ENCODE results near the gene C1QTNF2.

Gene C1QTNF2

DNA sequence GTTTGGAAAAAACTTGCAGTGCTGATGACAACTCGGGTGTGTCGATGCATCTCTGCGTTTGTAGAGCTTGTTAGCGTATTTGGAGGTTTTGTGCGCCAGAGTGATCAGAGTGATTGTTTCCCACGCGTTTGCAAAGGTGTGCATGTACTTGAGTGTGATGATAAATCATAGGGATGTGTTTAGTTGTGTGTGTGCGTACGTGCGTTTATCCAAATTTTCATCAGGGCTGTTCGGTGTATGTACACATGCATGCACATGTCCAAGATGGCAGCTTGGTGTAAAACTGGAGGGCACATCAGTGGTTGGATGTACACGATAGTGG is 248 bp upstream of the C1QTNF2 start:
- TF ChIP-seq EZH2 (optimal IDR thresholded peaks at IDR 0.05; ENCODE audit: low read depth, low read length) (no peak), EZH2phosphoT487 (IDR thresholded peaks at IDR 0.05; ENCODE audit: low read length) (no peak)
- TF ChIP-seq, protein P1, sequence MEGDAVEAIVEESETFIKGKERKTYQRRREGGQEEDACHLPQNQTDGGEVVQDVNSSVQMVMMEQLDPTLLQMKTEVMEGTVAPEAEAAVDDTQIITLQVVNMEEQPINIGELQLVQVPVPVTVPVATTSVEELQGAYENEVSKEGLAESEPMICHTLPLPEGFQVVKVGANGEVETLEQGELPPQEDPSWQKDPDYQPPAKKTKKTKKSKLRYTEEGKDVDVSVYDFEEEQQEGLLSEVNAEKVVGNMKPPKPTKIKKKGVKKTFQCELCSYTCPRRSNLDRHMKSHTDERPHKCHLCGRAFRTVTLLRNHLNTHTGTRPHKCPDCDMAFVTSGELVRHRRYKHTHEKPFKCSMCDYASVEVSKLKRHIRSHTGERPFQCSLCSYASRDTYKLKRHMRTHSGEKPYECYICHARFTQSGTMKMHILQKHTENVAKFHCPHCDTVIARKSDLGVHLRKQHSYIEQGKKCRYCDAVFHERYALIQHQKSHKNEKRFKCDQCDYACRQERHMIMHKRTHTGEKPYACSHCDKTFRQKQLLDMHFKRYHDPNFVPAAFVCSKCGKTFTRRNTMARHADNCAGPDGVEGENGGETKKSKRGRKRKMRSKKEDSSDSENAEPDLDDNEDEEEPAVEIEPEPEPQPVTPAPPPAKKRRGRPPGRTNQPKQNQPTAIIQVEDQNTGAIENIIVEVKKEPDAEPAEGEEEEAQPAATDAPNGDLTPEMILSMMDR (IDR thresholded peaks at IDR 0.05; ENCODE audit: low read length): no peak
- H3K27me3 ChIP-seq (replicated peaks; ENCODE audit: insufficient read depth, low read length): no peaks in the 10 kb centered on the region
- H3K79me2 ChIP-seq (ENCODE audit: low read length): no peaks in the 10 kb centered on the region
- no peaks in the 10 kb centered on the region for H3K4me1 ChIP-seq (ENCODE audit: low read length)
- no peak for DNase-seq
- peak overlapping the region; percentile 49 for H3K4me2 ChIP-seq (ENCODE audit: low read depth, low read length)
- H3F3A ChIP-seq (ENCODE audit: insufficient read depth, low read length): no peaks in the 10 kb centered on the region
- no peaks in the 10 kb centered on the region for H3K9me3 ChIP-seq (replicated peaks; ENCODE audit: insufficient read depth, low read length)
- peak overlapping the region; percentile 70 for H2AFZ ChIP-seq (ENCODE audit: low read length)
- no peak overlapping the region for H3K9ac ChIP-seq (ENCODE audit: low read length)
- H3K36me3 ChIP-seq (replicated peaks; ENCODE audit: insufficient read depth, low read length): no peaks in the 10 kb centered on the region
- H3K27ac ChIP-seq (ENCODE audit: low read length): no peak overlapping the region
- H4K20me1 ChIP-seq (ENCODE audit: insufficient read depth, low read length): no peaks in the 10 kb centered on the region
- H3K4me3 ChIP-seq (ENCODE audit: low read length): peak overlapping the region; percentile 51; the same call in 1 of the 2 replicates
- no peaks in the 10 kb centered on the region for H3K9me2 ChIP-seq (replicated peaks; ENCODE audit: insufficient read depth, low read length)

DNA sequence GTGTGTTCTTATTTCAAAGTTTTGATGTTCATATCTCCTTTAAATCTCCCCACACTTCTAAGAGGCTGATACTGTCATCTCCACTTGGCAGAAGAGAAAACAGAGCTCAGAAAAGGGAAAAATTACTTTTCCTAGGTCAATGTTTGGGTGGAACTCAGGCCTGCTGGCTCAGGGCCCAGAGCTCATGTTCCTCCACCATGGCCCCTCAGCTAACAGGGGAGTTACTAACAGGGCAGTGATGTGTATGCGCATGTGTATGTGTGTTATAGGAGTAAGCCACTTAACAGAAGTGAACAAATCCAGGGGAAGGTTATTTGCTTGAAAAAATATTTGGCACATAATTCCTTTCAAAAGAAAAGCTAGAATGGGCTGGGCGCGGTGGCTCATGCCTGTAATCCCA is 2.5 kb downstream of the C1QTNF2 start:
- Histone ChIP-seq H3K36me3 (replicated peaks; ENCODE audit: insufficient read depth, low read length) (no peaks in the 10 kb centered on the region), H3K4me3 (ENCODE audit: low read length) (no peak overlapping the region), H3K9me3 (replicated peaks; ENCODE audit: insufficient read depth, low read length) (no peaks in the 10 kb centered on the region), H3K79me2 (ENCODE audit: low read length) (no peaks in the 10 kb centered on the region), H3K27me3 (replicated peaks; ENCODE audit: insufficient read depth, low read length) (no peaks in the 10 kb centered on the region), H3K4me1 (ENCODE audit: low read length) (no peaks in the 10 kb centered on the region), H3F3A (ENCODE audit: insufficient read depth, low read length) (no peaks in the 10 kb centered on the region), H3K9me2 (replicated peaks; ENCODE audit: insufficient read depth, low read length) (no peaks in the 10 kb centered on the region), H2AFZ (ENCODE audit: low read length) (no peak overlapping the region), H3K9ac (ENCODE audit: low read length) (no peak overlapping the region), H4K20me1 (ENCODE audit: insufficient read depth, low read length) (no peaks in the 10 kb centered on the region), H3K27ac (ENCODE audit: low read length) (no peak overlapping the region), H3K4me2 (ENCODE audit: low read depth, low read length) (no peak overlapping the region)
- TF ChIP-seq EZH2phosphoT487 (IDR thresholded peaks at IDR 0.05; ENCODE audit: low read length): no peak
- DNase-seq: no peak

DNA sequence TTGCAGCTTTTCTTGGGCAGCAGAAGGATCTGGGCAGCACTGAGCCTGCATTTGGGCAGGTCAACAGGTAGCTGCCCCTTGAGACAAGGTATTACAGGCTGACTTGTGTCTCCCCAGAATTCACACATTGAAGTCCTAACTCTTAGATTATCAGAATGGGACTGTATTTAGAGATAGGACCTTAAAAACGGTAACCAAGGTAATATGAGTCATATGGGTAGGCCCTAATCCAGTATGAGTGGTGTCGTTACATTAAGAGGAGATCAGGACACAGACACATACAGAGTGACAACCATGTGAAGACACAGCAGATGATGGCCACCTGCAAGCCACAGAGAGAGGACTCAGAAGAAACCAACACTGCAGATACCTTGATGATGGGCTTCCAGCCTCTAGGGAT is 3.2 kb downstream of the C1QTNF2 start:
- Histone ChIP-seq H4K20me1 (ENCODE audit: insufficient read depth, low read length) (no peaks in the 10 kb centered on the region), H3K27ac (ENCODE audit: low read length) (no peak overlapping the region), H3K4me3 (ENCODE audit: low read length) (no peak overlapping the region), H3K79me2 (ENCODE audit: low read length) (no peaks in the 10 kb centered on the region), H3K27me3 (replicated peaks; ENCODE audit: insufficient read depth, low read length) (no peaks in the 10 kb centered on the region), H3K36me3 (replicated peaks; ENCODE audit: insufficient read depth, low read length) (no peaks in the 10 kb centered on the region), H3K9me3 (replicated peaks; ENCODE audit: insufficient read depth, low read length) (no peaks in the 10 kb centered on the region), H3F3A (ENCODE audit: insufficient read depth, low read length) (no peaks in the 10 kb centered on the region), H3K9me2 (replicated peaks; ENCODE audit: insufficient read depth, low read length) (no peaks in the 10 kb centered on the region), H3K4me2 (ENCODE audit: low read depth, low read length) (no peak overlapping the region), H3K9ac (ENCODE audit: low read length) (no peak overlapping the region), H3K4me1 (ENCODE audit: low read length) (no peaks in the 10 kb centered on the region), H2AFZ (ENCODE audit: low read length) (no peak overlapping the region)
- TF ChIP-seq EZH2phosphoT487 (IDR thresholded peaks at IDR 0.05; ENCODE audit: low read length) (no peak), EZH2 (optimal IDR thresholded peaks at IDR 0.05; ENCODE audit: low read depth, low read length) (no peak)
- TF ChIP-seq, protein P1 (IDR thresholded peaks at IDR 0.05; ENCODE audit: low read length): no peak
- no peak for DNase-seq

DNA sequence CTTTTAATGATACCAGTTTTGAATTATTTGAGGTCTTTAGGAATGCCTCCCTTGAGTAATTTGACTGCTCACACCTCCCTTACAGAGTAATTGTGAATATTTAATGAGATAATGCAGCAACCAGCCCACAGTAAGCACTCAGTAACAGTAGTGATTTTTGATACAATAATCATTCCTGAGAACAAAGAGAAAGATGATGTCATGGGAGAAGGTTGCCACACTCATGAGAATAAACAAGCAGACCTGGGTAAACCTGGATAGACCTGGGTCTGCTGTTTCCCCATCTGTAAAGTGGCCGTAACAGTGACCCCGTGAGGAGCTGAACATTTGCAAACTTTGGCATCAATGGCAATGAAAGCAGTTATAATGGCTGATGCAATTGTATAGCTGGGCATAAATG is 4.2 kb downstream of the C1QTNF2 start:
- no peaks in the 10 kb centered on the region for H4K20me1 ChIP-seq (ENCODE audit: insufficient read depth, low read length)
- TF ChIP-seq EZH2 (optimal IDR thresholded peaks at IDR 0.05; ENCODE audit: low read depth, low read length) (no peak), EZH2phosphoT487 (IDR thresholded peaks at IDR 0.05; ENCODE audit: low read length) (no peak)
- TF ChIP-seq, protein P1 (IDR thresholded peaks at IDR 0.05; ENCODE audit: low read length): no peak
- H3K79me2 ChIP-seq (ENCODE audit: low read length): no peaks in the 10 kb centered on the region
- no peaks in the 10 kb centered on the region for H3F3A ChIP-seq (ENCODE audit: insufficient read depth, low read length)
- DNase-seq: no peak
- no peaks in the 10 kb centered on the region for H3K4me1 ChIP-seq (ENCODE audit: low read length)
- H3K9me3 ChIP-seq (replicated peaks; ENCODE audit: insufficient read depth, low read length): no peaks in the 10 kb centered on the region
- H3K4me2 ChIP-seq (ENCODE audit: low read depth, low read length): no peak overlapping the region
- no peak overlapping the region for H3K4me3 ChIP-seq (ENCODE audit: low read length)
- H3K9me2 ChIP-seq (replicated peaks; ENCODE audit: insufficient read depth, low read length): no peaks in the 10 kb centered on the region
- no peak overlapping the region for H2AFZ ChIP-seq (ENCODE audit: low read length)
- H3K27ac ChIP-seq (ENCODE audit: low read length): no peak overlapping the region
- H3K9ac ChIP-seq (ENCODE audit: low read length): no peak overlapping the region
- H3K27me3 ChIP-seq (replicated peaks; ENCODE audit: insufficient read depth, low read length): no peaks in the 10 kb centered on the region
- no peaks in the 10 kb centered on the region for H3K36me3 ChIP-seq (replicated peaks; ENCODE audit: insufficient read depth, low read length)
